Fibroblast of upper back skin (primary cell): Measurements from ENCODE around the gene CD2.
A peak's percentile ranks its signal among the peaks of the same experiment; 100 is the strongest.
"Not testable (repeated sequence)": the region's sequence is repeated elsewhere in the genome, so short reads cannot be mapped to it uniquely, and the experiment has no call there.

Experiments
- DNase-seq: peaks from one replicate; pipeline ENCODE4 v3.0.0-alpha.2; 2013

CD2 gene

DNA sequence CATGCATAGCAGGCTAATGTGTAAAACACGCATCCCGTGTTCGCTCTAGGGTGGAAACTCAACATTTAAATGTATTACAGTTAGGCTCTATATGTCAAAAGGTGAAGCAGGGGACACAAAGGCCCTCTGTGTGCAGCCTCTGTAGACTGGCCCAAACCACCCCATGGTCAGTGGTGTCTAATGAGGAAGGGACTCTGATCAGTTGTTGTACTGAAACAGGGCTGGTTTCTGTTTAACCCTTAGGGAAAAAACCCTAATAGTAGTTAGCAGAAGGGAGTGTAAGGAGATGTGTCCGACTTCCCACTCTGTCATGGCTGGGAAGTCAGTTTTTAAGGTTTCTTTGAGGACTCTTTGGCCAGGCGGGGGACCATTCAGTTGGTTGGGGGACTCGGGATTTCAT, 21.5 kb upstream of the CD2 start:
- DNase-seq, result no peak

DNA sequence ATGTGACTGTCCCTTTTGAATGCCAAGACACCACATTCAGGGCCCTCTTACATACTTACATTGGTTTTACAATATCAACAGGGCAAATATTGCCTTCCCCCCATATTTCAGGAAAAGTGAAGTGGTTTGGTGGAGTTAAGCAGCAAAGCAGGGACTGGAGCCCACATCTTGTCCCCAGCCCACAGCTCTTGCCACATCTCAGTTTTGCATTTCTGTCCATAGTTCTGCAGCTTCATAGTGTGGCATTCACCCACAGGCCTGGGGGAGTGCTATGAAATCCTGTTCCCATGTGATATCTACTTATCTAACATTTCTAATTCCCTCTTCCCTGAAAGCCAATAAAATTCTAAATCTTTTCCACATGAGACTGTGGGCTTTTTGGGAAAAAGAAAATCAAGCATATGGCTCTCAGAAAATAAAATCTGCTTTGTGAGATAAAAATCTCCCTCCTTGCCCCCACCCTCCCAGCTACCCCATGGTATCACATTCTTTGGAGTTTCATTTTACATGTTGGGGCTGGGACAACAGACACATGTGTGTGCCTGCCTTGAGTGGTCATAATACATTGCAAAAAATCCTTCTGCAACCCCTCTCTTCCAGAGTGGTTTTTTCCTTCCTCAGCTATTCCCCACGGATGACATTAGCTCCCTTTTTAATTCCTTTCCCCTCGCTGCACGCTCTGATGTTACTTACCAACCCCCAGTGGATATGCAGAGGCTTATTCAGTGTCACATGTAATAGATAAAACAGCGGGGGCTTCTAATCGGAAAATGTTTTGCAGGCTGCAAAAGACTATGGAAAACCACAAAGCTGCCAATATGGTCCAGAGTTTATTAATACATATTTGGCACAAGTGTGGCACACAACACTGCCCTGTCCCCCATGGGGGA, 20.5 kb upstream of the CD2 start:
- DNase-seq, result no peak

DNA sequence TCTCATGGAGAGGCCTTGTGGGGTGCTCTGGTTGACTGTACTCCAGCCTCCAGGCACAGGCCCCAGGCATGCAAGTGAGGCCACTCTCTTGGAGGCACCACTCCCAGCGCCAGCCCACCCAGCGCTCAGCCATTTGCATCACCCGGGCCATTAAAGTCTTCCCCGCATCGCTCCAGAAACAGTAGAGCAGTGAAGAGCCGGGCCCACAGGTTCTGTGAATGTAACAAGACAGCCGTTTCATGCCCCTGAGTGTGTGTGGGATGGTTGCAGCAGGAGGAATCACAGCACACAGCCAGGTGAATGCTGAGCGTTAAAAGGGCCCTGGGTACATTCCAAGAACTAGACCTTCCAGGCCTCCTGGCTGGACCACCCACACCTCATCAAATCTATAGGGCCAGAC, 19.0 kb upstream of the CD2 start:
- no peak for DNase-seq

DNA sequence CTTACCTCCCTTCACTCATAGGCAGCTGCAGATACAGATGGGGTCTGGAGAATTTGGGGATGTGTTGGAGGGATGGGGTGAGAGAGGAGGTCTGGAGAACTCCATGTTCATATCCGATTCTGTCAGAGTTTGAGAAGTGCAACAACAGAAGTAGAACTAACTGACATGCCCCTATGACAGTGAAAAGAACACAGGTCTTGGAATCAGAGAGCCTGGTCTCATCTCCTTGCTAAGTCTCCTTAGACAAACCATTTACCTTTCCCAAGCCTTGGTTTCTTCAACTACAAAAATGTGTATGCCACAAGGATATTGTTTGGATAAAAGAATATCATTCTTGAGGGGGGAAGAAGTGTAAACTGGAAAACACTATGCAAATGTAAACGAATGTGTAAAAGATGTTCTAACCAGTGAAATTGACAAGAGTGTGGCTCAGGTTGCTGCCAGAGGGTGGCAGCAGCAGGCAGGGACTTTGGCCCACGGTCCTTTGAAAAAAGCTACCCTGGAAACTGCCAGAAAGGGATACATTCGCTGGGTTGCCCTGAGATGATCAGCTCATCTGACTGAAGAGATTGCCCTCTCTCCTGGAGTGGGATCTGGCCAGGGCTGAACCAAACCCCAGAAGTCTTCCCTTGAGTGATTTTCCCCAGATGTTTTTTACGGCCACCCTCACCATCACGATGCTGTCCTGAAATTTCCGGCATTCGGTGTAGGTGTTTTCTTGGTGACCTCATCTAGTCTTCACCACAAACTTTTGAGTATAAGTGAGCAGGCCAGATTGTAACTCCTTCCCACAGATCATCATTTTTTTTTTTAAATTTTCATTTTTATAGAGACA, 17.0 kb upstream of the CD2 start:
- peak; percentile 58 for DNase-seq

DNA sequence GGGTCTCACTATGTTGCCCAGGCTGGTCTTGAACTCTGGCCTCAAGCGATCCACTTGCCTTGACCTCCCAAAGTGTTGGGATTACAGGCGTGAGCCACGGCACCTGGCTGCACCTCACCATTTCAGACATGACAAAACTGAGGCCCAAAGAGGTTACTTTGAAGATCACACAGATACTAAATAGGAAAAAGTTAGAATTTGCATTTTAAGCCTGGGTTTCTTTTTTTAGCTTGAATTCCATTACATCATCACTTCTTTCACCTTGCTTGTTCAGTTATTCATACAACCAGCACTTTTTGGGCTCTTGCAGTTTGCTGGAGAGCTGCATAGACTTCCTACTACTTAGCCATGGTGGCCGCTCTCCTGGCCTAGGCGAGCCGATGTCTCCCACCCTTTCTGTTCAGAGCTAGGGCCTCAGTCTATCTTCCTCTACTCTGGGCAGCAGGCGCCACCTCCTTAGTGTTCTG, 16.3 kb upstream of the CD2 start:
- DNase-seq, result no peak

DNA sequence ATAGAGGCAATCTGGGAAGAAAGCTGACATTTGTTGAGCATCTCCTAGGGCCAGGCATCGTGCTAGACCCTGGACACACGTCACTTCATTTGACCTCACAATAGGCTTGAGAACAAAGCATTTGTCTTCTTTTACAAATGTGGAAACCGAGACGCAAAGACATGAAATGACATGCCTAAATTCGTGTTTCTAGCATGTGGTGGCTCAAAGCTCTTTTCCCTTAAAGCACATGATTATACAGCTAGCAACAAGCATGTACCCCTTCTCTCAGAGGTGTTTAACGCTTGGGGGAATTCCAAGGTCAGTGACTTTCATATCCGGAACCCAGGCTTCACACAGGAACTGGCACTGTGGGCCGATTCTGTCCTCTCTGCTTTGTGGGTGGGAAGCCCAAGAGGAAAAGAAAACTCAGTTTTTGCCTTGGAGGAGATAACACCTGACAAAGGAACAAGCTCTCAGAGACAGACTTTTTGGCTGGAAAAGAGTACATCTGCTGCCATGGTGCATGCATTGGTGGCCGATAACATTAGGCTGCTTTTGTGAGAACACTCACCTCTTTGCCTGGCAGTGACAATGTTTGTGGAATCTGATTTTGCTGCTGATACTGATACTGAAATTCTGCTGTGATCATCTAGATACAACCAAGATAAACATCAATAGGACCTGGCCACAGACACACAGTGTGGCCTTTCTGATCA, 15.4 kb upstream of the CD2 start:
- DNase-seq, result no peak

DNA sequence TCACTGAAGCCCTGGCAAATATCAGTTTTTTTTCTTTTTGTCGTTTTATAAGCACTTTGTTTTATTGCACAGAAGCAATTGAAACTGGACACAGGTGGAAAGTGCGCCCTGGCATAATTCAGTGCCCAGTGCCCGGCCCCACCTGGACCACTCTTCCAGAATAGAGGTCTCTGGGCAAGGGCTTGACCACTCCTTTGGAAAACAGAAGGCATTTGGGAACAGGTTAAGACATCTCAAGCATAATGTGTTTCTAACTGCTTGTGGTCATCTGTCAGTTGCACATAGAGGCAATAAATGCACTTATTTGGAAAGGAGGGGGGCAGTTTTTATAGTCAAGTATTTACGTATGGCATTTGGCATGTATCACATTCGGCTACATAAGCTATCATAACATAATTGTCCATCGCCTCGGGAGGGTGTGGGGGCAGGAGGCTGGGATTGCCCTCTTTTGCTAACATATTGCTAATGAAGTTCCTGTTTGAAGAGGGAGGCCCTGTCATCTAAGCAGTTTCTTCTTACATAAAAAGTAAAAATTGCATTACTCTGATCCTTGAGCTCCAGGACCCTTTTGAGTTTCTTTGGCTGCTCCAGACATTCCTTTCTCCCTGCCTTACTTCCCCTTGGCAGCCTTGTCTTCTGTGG, 14.7 kb upstream of the CD2 start:
- no peak for DNase-seq

DNA sequence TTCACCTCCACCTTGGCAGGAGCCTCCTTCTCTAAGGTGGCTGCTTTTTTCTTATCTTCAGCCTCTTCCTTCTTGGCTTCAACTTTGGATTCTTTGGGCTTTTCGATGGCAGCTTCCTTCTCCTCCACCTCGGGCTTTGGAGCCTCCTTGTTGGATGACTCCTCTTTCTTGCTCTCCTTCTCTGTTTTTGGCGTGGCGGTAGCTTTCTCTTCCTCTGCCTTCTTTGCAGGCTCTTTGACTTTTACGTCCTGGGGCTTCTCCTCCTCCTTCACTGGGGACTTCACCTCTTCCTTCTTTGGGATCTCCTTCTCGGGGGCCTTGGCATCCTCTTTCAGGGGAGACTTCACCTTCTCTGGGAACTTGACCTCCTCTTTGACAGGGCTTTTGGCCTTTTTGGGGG, 13.9 kb upstream of the CD2 start:
- DNase-seq, result no peak

DNA sequence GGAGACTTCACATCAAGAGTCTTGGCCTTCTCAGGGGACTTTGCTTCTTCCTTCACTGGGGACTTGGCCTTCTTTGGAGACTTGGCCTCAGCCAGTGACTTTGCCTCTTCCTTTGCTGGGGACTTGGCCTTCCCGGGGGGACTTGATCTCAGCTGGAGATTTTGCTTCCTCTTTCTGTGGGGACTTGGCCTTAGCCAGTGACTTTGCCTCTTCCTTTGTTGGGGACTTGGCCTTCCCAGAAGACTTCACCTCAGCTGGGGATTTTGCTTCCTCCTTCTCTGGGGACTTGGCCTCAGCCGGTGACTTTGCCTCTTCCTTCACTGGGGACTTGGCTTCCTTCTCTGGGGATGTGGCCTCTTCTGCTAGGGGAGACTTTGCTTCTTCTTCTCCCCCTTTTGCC, 13.5 kb upstream of the CD2 start:
- DNase-seq, result no peak

DNA sequence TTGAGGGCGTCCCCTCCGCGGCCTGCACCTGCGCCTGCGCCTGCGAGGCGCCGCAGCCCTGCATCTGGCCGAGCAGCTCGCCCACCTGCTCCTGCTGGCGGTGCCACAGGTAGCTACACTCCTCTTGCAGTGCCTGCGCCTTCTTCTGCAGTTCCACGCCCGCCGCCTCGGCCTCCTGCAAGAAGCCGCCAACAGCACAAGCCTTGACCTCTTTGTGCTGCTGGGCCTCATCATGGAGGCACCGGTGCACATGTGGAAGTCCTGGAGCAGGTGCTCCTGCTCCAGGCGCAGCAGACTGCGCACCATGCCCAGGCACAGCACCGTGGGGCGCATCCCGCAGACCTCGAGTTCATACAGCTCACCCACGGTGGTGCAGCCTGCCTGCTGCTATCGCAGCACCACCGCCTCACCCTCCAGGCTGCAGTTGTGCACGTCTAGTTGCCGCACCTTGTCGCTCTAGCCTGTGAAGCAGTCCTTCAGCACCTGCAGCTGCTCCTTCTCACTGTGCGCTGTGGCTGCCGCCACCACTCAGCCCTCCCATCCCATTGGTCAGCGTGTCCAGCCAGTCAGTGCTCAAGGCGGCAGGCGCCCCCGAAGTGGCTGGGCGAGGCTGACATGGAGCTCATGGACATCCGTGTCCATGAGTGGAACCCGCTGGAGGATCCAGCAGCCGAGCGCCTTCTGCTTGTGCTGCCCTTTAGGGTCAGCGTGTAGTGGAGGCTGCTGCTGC, 12.2 kb upstream of the CD2 start:
- DNase-seq, result no peak

DNA sequence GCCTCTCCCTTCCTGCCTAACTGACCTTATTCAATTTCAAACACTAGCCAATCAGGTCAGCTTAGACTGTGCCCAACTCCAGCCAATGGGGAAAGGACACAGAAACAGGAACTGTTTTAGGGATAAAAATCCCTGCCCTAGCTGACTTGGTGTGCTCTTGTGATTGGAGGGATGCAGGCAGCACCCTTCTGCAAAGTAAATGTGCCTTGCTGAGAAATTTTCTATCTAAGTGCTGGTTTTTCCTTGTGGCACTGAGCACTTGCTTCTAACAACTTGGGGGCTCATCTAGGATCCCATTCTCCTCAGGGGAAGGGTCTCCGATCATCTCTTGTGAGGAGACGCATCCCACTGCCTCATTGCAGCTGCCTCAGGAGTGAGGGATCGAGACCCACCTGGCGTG, 10.7 kb upstream of the CD2 start:
- no peak for DNase-seq

DNA sequence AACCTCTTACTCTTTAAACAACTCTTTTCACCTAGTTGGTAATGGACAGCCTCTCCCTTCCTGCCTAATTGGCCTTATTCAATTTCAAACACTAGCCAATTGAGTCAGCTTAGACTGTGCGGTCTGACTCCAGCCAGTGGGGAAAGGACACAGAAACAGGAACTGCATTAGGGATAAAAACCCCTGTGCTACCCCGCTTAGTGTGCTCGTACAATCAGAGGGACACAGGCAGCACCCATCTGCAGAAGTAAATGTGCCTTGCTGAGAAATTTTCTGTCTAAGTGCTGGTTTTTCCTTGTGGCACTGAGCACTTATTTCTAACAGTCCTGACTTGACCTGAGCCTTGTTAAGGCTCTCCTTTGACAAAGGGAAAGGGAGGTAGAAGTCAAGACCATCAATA, 6.0 kb upstream of the CD2 start:
- DNase-seq, result no peak

DNA sequence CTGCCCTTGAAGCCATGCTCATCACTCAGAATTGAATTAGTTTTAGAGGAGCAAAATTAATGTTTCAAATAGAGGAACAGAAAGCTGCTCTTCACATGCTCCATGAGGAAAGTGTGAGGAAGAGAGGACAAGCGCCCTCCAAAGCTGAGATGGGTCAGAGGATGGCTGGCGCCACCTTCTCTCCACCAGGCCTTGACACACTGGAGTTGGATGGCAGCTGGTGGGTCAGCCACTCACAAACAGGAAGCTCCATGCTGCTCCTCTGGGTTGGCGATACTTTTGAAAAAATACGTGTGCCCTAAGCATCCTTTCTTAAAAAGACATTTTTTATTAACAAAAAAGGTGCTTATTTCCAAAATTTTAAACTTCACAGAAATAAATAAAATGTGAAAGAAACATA, 3.1 kb upstream of the CD2 start:
- no peak for DNase-seq

DNA sequence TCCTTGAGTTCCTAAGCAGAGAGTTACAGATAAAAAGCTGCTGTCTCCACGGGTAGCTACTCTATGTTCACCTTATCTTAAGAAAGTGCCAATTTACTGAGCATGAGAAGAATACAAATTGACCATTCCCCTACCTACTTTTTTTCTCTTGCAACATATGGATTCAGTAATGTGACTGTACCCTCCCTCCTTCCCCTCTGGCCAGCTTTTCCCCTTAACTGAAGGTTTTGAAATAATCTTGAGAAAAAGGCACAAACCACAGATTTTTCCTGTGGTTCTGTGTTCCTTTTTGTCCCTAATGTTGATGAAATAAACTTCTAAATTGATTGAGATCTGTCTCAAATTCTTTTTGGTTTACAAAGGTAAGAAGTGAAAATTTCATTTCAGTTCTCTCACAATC, 2.6 kb upstream of the CD2 start:
- DNase-seq, result no peak

DNA sequence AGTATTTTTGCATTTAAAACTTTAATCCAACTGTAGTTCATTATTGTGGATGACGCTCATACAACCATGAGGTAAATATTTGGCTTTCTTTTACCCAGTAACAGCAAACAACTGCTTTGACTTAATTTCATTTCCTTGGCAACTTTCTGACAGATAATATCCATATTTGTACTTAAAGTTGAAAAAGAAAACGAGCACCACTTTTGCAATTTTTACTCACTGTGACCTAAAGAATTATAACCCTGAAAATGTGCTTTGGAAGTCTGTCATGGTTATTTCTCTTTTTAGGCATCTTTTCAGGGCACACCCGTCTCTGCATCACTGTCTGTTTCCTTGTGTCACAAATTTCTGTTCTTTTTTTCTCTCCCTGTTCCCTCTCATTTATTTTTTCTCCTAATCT, 918 bp upstream of the CD2 start:
- DNase-seq, result no peak

DNA sequence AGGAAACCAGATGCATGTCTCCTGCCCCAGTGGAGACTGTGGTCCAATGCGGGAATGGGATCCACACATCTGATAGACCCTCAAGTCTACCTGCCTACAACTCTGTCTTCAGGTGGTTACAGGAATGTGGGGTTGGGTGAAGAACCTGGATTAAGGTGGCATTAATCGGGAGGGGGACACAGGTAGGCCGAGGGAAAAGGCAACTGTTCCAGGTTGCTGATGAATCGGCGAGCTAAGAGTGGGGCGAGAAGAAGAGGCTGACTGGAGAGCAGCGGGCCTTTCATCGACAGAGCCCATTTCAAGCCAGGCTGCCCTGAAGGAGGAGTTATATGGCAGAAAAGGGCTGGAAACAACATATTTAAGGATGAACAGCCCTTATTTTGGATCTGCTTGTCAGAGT, 836 bp downstream of the CD2 start:
- DNase-seq, result no peak

DNA sequence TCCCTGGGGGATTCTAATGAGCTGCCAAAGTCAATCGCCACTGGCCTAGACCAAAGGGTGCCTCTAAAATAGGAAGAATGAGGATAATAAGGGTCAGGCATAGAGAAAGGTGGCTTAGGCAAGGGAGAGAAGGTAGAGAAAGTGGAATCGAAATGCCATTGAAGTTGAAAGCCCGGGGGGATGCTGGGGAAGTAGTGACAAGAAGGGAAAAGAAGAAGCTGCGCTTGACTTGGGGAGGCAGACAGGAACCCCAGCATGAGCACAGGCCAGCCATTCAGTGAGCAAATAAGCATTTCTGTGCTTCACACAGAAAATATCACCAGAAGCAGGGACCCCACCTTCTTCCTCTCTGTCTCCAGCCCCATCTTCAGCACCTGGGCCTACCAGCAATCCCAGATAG, 1.5 kb downstream of the CD2 start:
- DNase-seq, result no peak

DNA sequence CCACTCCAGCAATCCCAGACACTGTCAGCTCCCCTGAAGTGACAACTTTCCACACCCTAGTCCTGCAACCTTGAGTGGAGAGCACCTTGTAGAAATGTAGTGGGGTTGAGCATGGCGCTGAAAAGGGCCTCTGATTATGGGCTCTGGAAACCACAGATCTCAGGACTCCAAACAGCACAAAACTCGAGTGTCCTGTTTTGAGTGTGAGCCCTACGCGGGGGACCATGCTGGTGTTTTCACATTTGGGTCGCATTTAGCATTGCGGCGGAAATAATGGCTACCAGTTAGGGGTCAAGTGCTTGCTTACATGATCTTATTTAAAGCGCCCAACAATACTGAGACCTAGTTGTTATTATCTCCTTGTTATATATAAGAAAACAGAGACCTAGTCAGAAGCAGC, 1.9 kb downstream of the CD2 start:
- DNase-seq, result not testable (repeated sequence)

DNA sequence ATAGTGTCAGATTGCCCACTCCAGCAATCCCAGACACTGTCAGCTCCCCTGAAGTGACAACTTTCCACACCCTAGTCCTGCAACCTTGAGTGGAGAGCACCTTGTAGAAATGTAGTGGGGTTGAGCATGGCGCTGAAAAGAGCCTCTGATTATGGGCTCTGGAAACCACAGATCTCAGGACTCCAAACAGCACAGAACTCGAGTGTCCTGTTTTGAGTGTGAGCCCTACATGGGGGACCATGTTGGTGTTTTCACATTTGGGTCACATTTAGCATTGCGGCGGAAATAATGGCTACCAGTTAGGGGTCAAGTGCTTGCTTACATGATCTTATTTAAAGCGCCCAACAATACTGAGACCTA, 4.2 kb downstream of the CD2 start:
- DNase-seq, result not testable (repeated sequence)

DNA sequence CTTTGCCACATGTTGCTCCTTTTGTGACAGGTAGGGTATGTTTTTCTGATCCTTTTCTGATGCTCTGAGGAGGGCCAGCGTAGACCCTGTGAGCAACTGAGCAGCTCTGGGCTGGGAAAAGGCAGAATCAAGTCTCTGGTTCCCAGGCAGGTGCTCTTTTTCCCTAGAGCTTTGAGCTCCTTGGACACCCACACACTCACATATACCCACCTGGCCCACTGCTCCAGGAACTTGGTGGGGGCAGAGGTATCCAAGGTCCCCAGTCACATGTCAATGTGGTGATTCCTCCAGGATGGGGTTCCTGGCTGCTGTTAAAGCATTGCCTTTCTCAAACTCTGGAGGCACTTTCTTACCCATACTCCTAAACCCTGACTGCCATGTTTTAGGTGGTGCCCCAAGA, 5.4 kb downstream of the CD2 start:
- no peak for DNase-seq

DNA sequence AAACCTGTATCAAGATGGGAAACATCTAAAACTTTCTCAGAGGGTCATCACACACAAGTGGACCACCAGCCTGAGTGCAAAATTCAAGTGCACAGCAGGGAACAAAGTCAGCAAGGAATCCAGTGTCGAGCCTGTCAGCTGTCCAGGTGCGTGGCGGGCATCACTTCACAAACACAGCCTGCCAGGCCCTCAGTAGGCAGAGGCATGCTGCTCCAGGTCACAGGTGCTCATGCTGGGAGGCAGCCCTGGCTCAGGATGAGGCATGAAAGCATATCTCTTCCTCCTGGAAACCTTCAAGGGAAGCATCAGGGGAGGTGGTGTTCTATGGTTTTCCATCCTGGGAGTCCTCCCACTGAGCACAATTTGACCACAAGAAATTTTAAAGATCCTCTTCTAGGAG, 6.3 kb downstream of the CD2 start:
- no peak for DNase-seq

DNA sequence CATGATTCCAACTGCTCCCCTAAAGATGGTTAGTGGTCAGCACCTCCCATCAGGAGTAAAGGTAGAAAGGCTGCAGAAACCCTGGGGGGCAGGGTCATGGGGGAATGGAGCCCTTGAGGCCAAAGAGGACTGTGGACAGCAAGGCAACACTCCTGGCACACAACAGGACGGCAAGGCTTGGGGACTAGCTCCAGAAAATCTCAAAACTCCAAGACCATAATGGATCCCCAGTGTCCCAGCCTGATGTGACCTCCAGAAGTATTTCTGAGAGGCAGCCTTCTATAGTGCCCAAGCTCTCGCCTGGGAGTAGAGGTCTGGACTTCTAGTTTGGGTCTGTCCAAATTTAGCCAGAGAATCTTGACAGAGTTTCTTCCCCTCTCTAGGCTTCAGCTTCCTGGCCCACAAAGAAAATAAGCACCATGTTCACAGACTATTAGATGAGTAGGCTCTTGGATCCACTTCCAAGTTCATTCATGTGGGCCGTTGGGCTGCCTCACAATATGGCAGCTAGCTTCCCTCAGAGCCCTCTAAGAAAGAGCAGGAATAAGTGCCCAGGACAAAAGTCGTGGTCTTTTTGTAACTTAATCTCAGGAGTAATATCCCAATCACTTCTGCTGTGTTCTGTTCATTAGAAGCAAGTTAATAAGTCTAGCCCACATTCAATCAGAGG, 6.9 kb downstream of the CD2 start:
- DNase-seq, result no peak
